ENCODE data around the gene ARMH2. TPM values are rescaled to one million over a fixed set of nuclear protein-coding genes. Genes with fewer than 3 reads are reported as not detected.

ARMH2 gene
- not detected in 2 replicates for total RNA-seq (2014; rRNA removed; shearing (Covaris generic); ENCODE audit: low replicate concordance)

DNA sequence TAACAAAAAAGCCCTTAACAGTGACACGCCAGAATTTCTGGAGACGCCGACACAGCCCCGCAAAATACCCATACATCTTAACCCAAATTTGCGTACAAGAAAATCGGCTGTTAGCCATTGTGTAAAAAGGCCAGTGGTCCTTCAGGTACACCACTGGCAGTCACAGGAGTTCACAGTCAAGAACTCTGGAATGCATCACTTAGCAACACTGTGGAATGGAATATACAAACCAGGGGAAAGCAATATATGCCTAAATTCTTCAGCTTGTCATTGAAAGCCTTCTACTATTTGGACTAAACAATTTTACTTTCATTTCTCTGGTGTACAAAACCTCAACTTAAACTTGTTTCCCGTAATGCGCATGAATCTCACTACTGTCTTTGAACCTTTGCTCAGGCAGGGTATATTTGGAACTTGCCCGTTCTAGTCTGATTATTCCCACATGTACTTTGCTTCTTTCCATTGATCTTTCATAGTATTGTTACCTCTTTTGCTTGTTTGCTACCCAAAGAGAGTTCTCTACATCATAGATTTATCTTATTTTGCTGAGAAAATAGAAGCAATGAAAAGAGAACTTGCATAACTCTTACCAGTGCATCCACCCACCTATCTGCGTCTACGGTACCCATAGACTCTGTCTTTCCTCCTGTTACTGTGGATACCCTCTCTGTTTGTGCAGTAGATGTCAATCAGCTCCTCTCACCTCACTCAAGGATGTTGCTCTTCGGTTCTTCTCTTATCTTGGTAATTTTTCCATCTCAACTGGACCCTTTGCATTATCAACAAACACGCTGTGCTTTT, at the start of gene ARMH2:
Gene ARMH2 (minus strand): TSS at position 178 of the 801 bp plus-strand sequence. CDS start 60 bp downstream, at position 118.
- Histone ChIP-seq H2AFZ (ENCODE audit: low read length) (no peak within 1 kb of the TSS), H3K27ac (ENCODE audit: low read length) (no peak within 1 kb of the TSS), H3K9ac (ENCODE audit: low read length) (no peak within 1 kb of the TSS), H3K4me3 (ENCODE audit: low read length) (no peak within 1 kb of the TSS), H3K27me3 (ENCODE audit: low read length) (no peaks in the 10 kb centered on the region), H3K9me2 (replicated peaks; ENCODE audit: insufficient read depth, low read length) (no peaks in the 10 kb centered on the region), H3K36me3 (ENCODE audit: insufficient read depth, low read length) (peaks cover 3% of the 10 kb centered on the region; the same call in 1 of the 2 replicates), H3K4me2 (ENCODE audit: low read depth, low read length, poor library complexity, severe bottlenecking) (no peak within 1 kb of the TSS), H3K4me1 (ENCODE audit: low read length) (no peaks in the 10 kb centered on the region), H3K79me2 (ENCODE audit: low read length) (no peaks in the 10 kb centered on the region), H4K20me1 (ENCODE audit: insufficient read depth, low read depth, low read length) (no peaks in the 10 kb centered on the region), H3K9me3 (ENCODE audit: low read length) (no peaks in the 10 kb centered on the region)
- DNase-seq = no peak

DNA sequence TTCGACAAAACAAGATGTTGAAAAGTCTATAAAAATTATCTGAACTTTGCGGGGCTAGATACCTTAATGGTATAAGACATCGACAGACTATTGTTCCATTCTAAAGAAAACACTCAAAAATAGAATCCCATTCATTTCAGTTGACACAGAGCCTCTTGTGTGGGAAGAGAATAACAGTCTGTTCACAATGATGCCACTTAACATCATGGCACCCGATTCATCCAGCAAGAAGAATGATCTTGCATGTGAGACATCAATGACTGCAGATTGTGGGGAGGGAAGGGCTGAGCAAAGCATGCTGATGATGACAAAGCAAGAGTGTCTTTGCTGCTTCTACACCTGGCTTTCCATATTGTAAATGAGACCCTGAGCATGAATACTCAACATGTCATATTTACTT, 49.7 kb upstream of the ARMH2 start:
- no peaks in the 10 kb centered on the region for H3K27me3 ChIP-seq (ENCODE audit: low read length)
- H3K36me3 ChIP-seq (ENCODE audit: insufficient read depth, low read length) = peaks cover 77% of the 10 kb centered on the region
- peaks cover 20% of the 10 kb centered on the region for H3K79me2 ChIP-seq (ENCODE audit: low read length)
- no peaks in the 10 kb centered on the region for H3K9me3 ChIP-seq (ENCODE audit: low read length)
- H3K9ac ChIP-seq (ENCODE audit: low read length) = no peak overlapping the region
- H4K20me1 ChIP-seq (ENCODE audit: insufficient read depth, low read depth, low read length) = no peaks in the 10 kb centered on the region
- H3K9me2 ChIP-seq (replicated peaks; ENCODE audit: insufficient read depth, low read length) = no peaks in the 10 kb centered on the region
- no peak overlapping the region for H3K4me2 ChIP-seq (ENCODE audit: low read depth, low read length, poor library complexity, severe bottlenecking)
- H3K4me3 ChIP-seq (ENCODE audit: low read length) = no peak overlapping the region
- H3K4me1 ChIP-seq (ENCODE audit: low read length) = no peaks in the 10 kb centered on the region
- H3K27ac ChIP-seq (ENCODE audit: low read length) = no peak overlapping the region
- no peak for DNase-seq
- H2AFZ ChIP-seq (ENCODE audit: low read length) = no peak overlapping the region

DNA sequence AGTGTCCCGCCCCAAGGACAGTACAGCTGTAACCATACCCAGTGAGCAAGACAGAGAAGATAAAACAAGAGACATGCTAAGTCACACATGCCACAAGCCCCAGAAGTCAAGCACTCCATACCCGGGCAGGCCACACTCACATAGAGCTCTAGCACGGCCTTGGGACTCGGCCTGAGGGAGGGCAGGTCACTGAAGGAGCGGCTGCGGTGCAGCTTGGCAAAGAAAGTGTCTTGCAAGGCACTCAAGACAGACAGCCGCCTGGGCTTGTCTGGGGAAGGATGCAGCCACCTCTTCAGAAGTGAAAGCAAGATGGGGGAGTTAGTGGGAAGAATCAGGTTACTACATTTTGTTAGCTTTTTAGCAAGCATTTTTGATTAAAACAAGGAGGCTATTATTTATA, 48.7 kb upstream of the ARMH2 start:
- H3K4me2 ChIP-seq (ENCODE audit: low read depth, low read length, poor library complexity, severe bottlenecking) = no peak overlapping the region
- no peaks in the 10 kb centered on the region for H4K20me1 ChIP-seq (ENCODE audit: insufficient read depth, low read depth, low read length)

DNA sequence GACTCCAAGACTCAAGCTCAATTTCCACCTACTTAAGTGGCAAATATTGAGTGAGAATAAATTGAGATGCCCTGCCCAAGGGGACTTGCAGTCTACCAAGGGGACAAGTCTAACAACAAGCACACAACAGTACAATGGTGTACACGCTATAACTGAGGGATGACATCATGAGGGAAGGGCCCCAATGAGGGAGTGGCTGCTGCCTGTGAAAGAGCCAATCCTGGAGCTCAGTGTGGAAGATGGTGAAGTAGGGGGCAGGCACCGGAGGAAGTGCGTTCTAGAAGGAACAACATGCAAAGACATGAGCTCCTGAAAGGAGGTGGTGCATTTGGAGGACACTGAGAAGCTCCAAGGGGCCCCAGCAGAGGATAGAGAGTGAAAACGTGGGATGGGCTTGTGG, 46.9 kb upstream of the ARMH2 start:
- Histone ChIP-seq H3K27ac (ENCODE audit: low read length) (no peak overlapping the region), H3K4me1 (ENCODE audit: low read length) (no peaks in the 10 kb centered on the region)

More for the DNA sequence above, 48.7 kb upstream of the ARMH2 start:
- Histone ChIP-seq H3K79me2 (ENCODE audit: low read length) (peaks cover 24% of the 10 kb centered on the region), H2AFZ (ENCODE audit: low read length) (no peak overlapping the region), H3K27ac (ENCODE audit: low read length) (no peak overlapping the region), H3K36me3 (ENCODE audit: insufficient read depth, low read length) (peaks cover 77% of the 10 kb centered on the region), H3K4me1 (ENCODE audit: low read length) (no peaks in the 10 kb centered on the region), H3K9me2 (replicated peaks; ENCODE audit: insufficient read depth, low read length) (no peaks in the 10 kb centered on the region), H3K4me3 (ENCODE audit: low read length) (no peak overlapping the region), H3K9me3 (ENCODE audit: low read length) (no peaks in the 10 kb centered on the region), H3K27me3 (ENCODE audit: low read length) (no peaks in the 10 kb centered on the region), H3K9ac (ENCODE audit: low read length) (no peak overlapping the region)
- no peak for DNase-seq

DNA sequence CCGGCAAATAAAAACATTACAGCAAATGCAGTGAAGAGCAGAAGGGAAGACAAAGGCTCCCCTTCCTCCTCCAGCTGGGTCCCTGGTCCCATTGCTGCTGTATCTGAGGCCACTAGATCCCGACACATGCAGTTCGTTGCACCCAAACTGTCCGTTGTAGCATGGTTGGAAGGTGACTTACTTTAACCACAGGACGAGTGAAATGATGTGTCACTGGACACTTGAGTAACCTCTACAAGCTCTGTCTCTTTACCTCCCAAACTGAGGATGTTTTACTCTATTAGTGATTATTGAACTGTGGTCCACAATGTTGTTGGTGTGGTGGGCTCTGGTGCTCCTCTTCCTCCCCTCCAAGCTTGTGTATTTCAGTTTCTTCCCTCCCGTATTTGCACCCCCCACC, 46.2 kb upstream of the ARMH2 start:
- no peak for DNase-seq
- no peak overlapping the region for H3K4me3 ChIP-seq (ENCODE audit: low read length)
- no peaks in the 10 kb centered on the region for H3K27me3 ChIP-seq (ENCODE audit: low read length)
- no peak overlapping the region for H3K9ac ChIP-seq (ENCODE audit: low read length)
- H3K9me3 ChIP-seq (ENCODE audit: low read length) = no peaks in the 10 kb centered on the region
- H3K36me3 ChIP-seq (ENCODE audit: insufficient read depth, low read length) = peaks cover 79% of the 10 kb centered on the region
- no peaks in the 10 kb centered on the region for H4K20me1 ChIP-seq (ENCODE audit: insufficient read depth, low read depth, low read length)
- H3K4me1 ChIP-seq (ENCODE audit: low read length) = no peaks in the 10 kb centered on the region
- no peak overlapping the region for H3K4me2 ChIP-seq (ENCODE audit: low read depth, low read length, poor library complexity, severe bottlenecking)
- no peaks in the 10 kb centered on the region for H3K9me2 ChIP-seq (replicated peaks; ENCODE audit: insufficient read depth, low read length)
- H2AFZ ChIP-seq (ENCODE audit: low read length) = no peak overlapping the region
- no peak overlapping the region for H3K27ac ChIP-seq (ENCODE audit: low read length)
- peaks cover 28% of the 10 kb centered on the region for H3K79me2 ChIP-seq (ENCODE audit: low read length)

More for the DNA sequence above, 46.9 kb upstream of the ARMH2 start:
- Histone ChIP-seq H3K27me3 (ENCODE audit: low read length) (no peaks in the 10 kb centered on the region), H2AFZ (ENCODE audit: low read length) (no peak overlapping the region), H3K9me2 (replicated peaks; ENCODE audit: insufficient read depth, low read length) (no peaks in the 10 kb centered on the region), H3K79me2 (ENCODE audit: low read length) (peaks cover 28% of the 10 kb centered on the region), H3K4me2 (ENCODE audit: low read depth, low read length, poor library complexity, severe bottlenecking) (no peak overlapping the region), H3K9ac (ENCODE audit: low read length) (no peak overlapping the region), H3K9me3 (ENCODE audit: low read length) (no peaks in the 10 kb centered on the region), H3K36me3 (ENCODE audit: insufficient read depth, low read length) (peaks cover 78% of the 10 kb centered on the region), H3K4me3 (ENCODE audit: low read length) (no peak overlapping the region), H4K20me1 (ENCODE audit: insufficient read depth, low read depth, low read length) (no peaks in the 10 kb centered on the region)
- DNase-seq = no peak

DNA sequence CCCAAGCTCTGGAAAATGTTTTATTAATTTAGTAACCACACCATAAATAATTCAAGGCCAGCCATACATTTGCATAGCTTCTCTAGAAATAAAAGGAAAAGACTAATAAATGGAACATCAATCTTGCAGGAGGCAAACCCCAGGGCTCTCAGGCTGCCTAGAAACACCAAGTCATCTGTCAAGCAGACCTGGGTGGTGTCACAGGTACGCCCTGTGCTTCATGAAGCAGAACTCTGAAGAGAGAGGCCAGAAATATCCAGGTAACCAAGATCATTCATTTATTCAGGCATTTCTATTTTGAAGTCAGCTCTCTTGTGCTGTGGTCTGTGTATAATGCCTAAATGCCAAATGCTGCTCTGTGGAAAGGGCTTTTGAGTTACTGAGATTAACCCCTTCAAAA, 45.3 kb upstream of the ARMH2 start:
- H3K27me3 ChIP-seq (ENCODE audit: low read length) = no peaks in the 10 kb centered on the region
- no peaks in the 10 kb centered on the region for H3K9me3 ChIP-seq (ENCODE audit: low read length)
- H3K79me2 ChIP-seq (ENCODE audit: low read length) = peaks cover 28% of the 10 kb centered on the region
- H3K4me2 ChIP-seq (ENCODE audit: low read depth, low read length, poor library complexity, severe bottlenecking) = no peak overlapping the region
- H4K20me1 ChIP-seq (ENCODE audit: insufficient read depth, low read depth, low read length) = no peaks in the 10 kb centered on the region
- no peak overlapping the region for H2AFZ ChIP-seq (ENCODE audit: low read length)
- H3K4me3 ChIP-seq (ENCODE audit: low read length) = no peak overlapping the region
- DNase-seq = no peak
- peaks cover 77% of the 10 kb centered on the region for H3K36me3 ChIP-seq (ENCODE audit: insufficient read depth, low read length)
- no peak overlapping the region for H3K9ac ChIP-seq (ENCODE audit: low read length)
- no peak overlapping the region for H3K27ac ChIP-seq (ENCODE audit: low read length)
- no peaks in the 10 kb centered on the region for H3K4me1 ChIP-seq (ENCODE audit: low read length)
- H3K9me2 ChIP-seq (replicated peaks; ENCODE audit: insufficient read depth, low read length) = no peaks in the 10 kb centered on the region

DNA sequence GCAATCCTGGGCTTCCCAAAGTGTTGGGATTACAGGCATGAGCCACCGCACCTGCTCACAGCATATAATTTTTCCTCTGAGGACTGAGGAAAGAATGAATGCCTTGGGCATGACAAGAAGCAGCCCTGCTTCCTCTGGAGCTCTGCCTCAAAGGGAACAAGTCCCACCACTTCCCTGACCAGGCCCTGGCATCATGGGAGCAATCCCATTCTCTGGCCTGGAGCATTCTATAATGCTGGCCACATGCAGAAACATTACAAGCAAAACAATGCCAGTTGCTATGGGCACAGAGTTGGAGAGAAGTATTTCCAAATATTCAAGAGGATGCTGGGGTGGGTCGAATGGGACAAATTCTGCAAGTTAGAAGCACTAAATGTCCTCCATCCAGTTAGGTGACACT, 41.5 kb upstream of the ARMH2 start:
- DNase-seq = no peak
- Histone ChIP-seq H3K36me3 (ENCODE audit: insufficient read depth, low read length) (peaks cover 73% of the 10 kb centered on the region), H3K9ac (ENCODE audit: low read length) (no peak overlapping the region), H3K27ac (ENCODE audit: low read length) (no peak overlapping the region), H3K4me2 (ENCODE audit: low read depth, low read length, poor library complexity, severe bottlenecking) (no peak overlapping the region), H3K9me3 (ENCODE audit: low read length) (no peaks in the 10 kb centered on the region), H4K20me1 (ENCODE audit: insufficient read depth, low read depth, low read length) (no peaks in the 10 kb centered on the region), H2AFZ (ENCODE audit: low read length) (no peak overlapping the region), H3K9me2 (replicated peaks; ENCODE audit: insufficient read depth, low read length) (no peaks in the 10 kb centered on the region), H3K4me3 (ENCODE audit: low read length) (no peak overlapping the region), H3K4me1 (ENCODE audit: low read length) (no peaks in the 10 kb centered on the region), H3K27me3 (ENCODE audit: low read length) (no peaks in the 10 kb centered on the region), H3K79me2 (ENCODE audit: low read length) (peaks cover 12% of the 10 kb centered on the region; the same call in 1 of the 2 replicates)

DNA sequence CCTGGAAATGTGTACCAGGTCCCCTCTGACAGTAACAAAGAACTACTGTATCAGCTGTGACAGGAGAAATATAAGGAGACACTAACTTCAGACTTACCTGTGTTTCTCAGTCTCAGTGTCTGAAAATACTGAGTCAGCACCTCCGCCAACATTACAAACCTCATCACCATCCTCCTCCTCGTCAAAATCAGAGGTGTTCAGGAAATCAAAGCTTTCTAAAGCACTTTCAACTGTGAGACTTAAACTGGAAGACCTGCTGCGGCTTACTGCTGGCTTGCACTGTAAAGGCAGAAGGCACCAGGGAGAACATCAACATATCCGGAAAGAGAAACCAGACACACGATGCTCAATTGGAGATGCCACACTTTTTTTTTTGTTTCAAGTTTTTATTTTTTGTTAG, 40.3 kb upstream of the ARMH2 start:
- H3K27me3 ChIP-seq (ENCODE audit: low read length) = no peaks in the 10 kb centered on the region
- no peaks in the 10 kb centered on the region for H3K4me1 ChIP-seq (ENCODE audit: low read length)
- no peaks in the 10 kb centered on the region for H3K9me3 ChIP-seq (ENCODE audit: low read length)
- H3K36me3 ChIP-seq (ENCODE audit: insufficient read depth, low read length) = peaks cover 74% of the 10 kb centered on the region
- no peak overlapping the region for H2AFZ ChIP-seq (ENCODE audit: low read length)
- H4K20me1 ChIP-seq (ENCODE audit: insufficient read depth, low read depth, low read length) = no peaks in the 10 kb centered on the region
- no peaks in the 10 kb centered on the region for H3K9me2 ChIP-seq (replicated peaks; ENCODE audit: insufficient read depth, low read length)
- no peak overlapping the region for H3K4me2 ChIP-seq (ENCODE audit: low read depth, low read length, poor library complexity, severe bottlenecking)
- no peak overlapping the region for H3K27ac ChIP-seq (ENCODE audit: low read length)
- no peak overlapping the region for H3K9ac ChIP-seq (ENCODE audit: low read length)
- no peak overlapping the region for H3K4me3 ChIP-seq (ENCODE audit: low read length)
- peaks cover 11% of the 10 kb centered on the region; the same call in 1 of the 2 replicates for H3K79me2 ChIP-seq (ENCODE audit: low read length)
- DNase-seq = no peak
